Mesothelial cell of epicardium (in vitro differentiated cells): Measurements from ENCODE around the gene GIMAP6. TPM values are rescaled to one million over a fixed set of nuclear protein-coding genes. Genes with fewer than 3 reads are reported as not detected.
"Not testable (repeated sequence)": the region's sequence is repeated elsewhere in the genome, so short reads cannot be mapped to it uniquely, and the experiment has no call there.

Experiments used
- DNase-seq, 2 experiments: peaks; one replicate each; pipeline ENCODE4 v3.0.0; 2021; ENCODE audit warnings: low spot score in 2 of 2; ENCODE audit not compliant: unreplicated experiment in 2 of 2
- H3K27ac Mint-ChIP-seq: 2 replicates; pipeline ENCODE4 v1.8.0; 2021; ENCODE audit warnings: mixed read lengths
- H3K27me3 Mint-ChIP-seq: 2 replicates; pipeline ENCODE4 v1.8.0; 2021; ENCODE audit warnings: low read depth, mixed read lengths
- H3K36me3 Mint-ChIP-seq: 2 replicates; pipeline ENCODE4 v1.8.0; 2021; ENCODE audit warnings: mixed read lengths
- H3K4me1 Mint-ChIP-seq: 2 replicates; pipeline ENCODE4 v1.8.0; 2021; ENCODE audit warnings: mixed read lengths
- H3K4me3 Mint-ChIP-seq: 2 replicates; pipeline ENCODE4 v1.8.0; 2021; ENCODE audit warnings: mild to moderate bottlenecking, moderate library complexity, mixed read lengths
- H3K9me3 Mint-ChIP-seq: 2 replicates; pipeline ENCODE4 v1.8.0; 2021; ENCODE audit warnings: mixed read lengths
- total RNA-seq: library from RNA; stranded (reverse); gene quantifications from 3 replicates; pipeline ENCODE4 v1.2.1, GENCODE V29; 2021
- TF ChIP-seq, protein P1 (sequence below): fragments of 200-600 bp; sonication (generic); IDR thresholded peaks from one replicate; pipeline ENCODE4 v1.5.0; 2021; ENCODE audit warnings: antibody characterized with exemption; ENCODE audit not compliant: unreplicated experiment

Gene GIMAP6
- total RNA-seq, 1 donor from 2014 or later: not detected

- no peak for DNase-seq
- Mint-ChIP-seq H3K36me3 (no peaks in the 10 kb centered on the region), H3K9me3 (peaks cover 53% of the 10 kb centered on the region), H3K27me3 (no peaks in the 10 kb centered on the region), H3K27ac (no peak overlapping the region), H3K4me1 (no peaks in the 10 kb centered on the region), H3K4me3 (no peak overlapping the region)
- TF ChIP-seq, protein P1, sequence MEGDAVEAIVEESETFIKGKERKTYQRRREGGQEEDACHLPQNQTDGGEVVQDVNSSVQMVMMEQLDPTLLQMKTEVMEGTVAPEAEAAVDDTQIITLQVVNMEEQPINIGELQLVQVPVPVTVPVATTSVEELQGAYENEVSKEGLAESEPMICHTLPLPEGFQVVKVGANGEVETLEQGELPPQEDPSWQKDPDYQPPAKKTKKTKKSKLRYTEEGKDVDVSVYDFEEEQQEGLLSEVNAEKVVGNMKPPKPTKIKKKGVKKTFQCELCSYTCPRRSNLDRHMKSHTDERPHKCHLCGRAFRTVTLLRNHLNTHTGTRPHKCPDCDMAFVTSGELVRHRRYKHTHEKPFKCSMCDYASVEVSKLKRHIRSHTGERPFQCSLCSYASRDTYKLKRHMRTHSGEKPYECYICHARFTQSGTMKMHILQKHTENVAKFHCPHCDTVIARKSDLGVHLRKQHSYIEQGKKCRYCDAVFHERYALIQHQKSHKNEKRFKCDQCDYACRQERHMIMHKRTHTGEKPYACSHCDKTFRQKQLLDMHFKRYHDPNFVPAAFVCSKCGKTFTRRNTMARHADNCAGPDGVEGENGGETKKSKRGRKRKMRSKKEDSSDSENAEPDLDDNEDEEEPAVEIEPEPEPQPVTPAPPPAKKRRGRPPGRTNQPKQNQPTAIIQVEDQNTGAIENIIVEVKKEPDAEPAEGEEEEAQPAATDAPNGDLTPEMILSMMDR: no peak
Observed at GRCh38 chr7:150610233-150610632, 22.0 kb downstream of the GIMAP6 start.

- not testable (repeated sequence) for H3K27me3 Mint-ChIP-seq, H3K27ac Mint-ChIP-seq
Observed at GRCh38 chr7:150603600-150603999, 28.6 kb downstream of the GIMAP6 start.

GRCh38 chr7:150595361-150595760, 36.8 kb downstream of the GIMAP6 start:
- Mint-ChIP-seq H3K9me3 (peaks cover 84% of the 10 kb centered on the region), H3K36me3 (no peaks in the 10 kb centered on the region), H3K27me3 (no peaks in the 10 kb centered on the region), H3K4me3 (no peak overlapping the region), H3K27ac (no peak overlapping the region), H3K4me1 (no peaks in the 10 kb centered on the region)
- no peak for DNase-seq
- TF ChIP-seq, protein P1: no peak

More at GRCh38 chr7:150603600-150603999, 28.6 kb downstream of the GIMAP6 start:
- not testable (repeated sequence) for H3K4me3 Mint-ChIP-seq, H3K4me1 Mint-ChIP-seq, H3K36me3 Mint-ChIP-seq, DNase-seq
- H3K9me3 Mint-ChIP-seq: peaks cover 59% of the 10 kb centered on the region

DNA sequence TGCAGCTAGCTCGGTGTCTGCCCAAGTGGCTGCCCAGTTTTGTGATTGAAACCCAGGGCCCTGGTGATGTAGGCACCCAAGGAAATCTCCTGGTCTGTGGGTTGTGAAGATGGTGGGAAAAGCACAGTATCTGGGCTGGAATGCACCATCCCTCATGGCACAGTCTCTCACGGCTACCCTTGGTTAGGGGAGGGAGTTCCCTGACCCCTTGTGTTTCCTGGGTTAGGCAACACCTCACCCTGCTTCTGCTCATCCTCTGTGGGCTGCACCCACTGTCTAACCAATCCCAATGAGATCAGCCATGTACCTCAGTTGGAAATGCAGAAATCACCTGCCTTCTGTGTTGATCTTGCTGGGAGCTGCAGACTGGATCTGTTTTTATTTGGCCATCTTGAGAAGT, 37.4 kb downstream of the GIMAP6 start:
- no peaks in the 10 kb centered on the region for H3K27me3 Mint-ChIP-seq
- H3K27ac Mint-ChIP-seq: no peak overlapping the region
- H3K9me3 Mint-ChIP-seq: peaks cover 81% of the 10 kb centered on the region
- H3K4me3 Mint-ChIP-seq: no peak overlapping the region
- DNase-seq: no peak
- H3K36me3 Mint-ChIP-seq: no peaks in the 10 kb centered on the region
- H3K4me1 Mint-ChIP-seq: no peaks in the 10 kb centered on the region
- TF ChIP-seq, protein P1: no peak

- TF ChIP-seq, protein P1: no peak
- no peak overlapping the region for H3K27ac Mint-ChIP-seq
- H3K4me3 Mint-ChIP-seq: no peak overlapping the region
- no peak for DNase-seq
- H3K4me1 Mint-ChIP-seq: no peaks in the 10 kb centered on the region
- no peaks in the 10 kb centered on the region for H3K27me3 Mint-ChIP-seq
- peaks cover 43% of the 10 kb centered on the region for H3K9me3 Mint-ChIP-seq
- H3K36me3 Mint-ChIP-seq: no peaks in the 10 kb centered on the region
Observed at GRCh38 chr7:150587551-150587950, 44.6 kb downstream of the GIMAP6 start.

GRCh38 chr7:150586785-150587152, 45.4 kb downstream of the GIMAP6 start:
- peaks cover 41% of the 10 kb centered on the region for H3K9me3 Mint-ChIP-seq
- no peaks in the 10 kb centered on the region for H3K27me3 Mint-ChIP-seq
- no peaks in the 10 kb centered on the region for H3K36me3 Mint-ChIP-seq
- no peak overlapping the region for H3K4me3 Mint-ChIP-seq
- TF ChIP-seq, protein P1: no peak
- H3K27ac Mint-ChIP-seq: no peak overlapping the region
- DNase-seq: no peak
- no peaks in the 10 kb centered on the region for H3K4me1 Mint-ChIP-seq
